Measurements from ENCODE around the gene FBXO5.
"Not testable (repeated sequence)": the region's sequence is repeated elsewhere in the genome, so short reads cannot be mapped to it uniquely, and the experiment has no call there.

DNA sequence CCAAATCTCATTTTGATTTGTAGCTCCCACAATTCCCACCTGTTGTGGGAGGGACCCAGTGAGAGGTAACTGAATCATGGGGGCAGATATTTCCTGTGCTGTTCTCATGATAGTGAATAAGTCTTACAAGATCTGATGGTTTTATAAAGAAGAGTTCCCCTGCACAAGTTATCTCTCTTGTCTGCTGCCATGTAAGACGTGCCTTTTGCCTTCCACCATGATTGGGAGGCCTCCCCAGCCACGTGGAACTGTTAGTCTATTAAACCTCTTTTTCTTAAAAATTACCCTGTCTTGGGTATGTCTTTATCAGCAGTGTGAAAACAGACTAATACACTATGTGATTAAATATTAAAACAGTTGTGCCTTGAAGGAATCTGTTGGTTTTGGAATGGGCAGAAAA is 16.7 kb upstream of the FBXO5 start:
- not testable (repeated sequence) for TF ChIP-seq CTCF, POLR2A, EP300 (IDR thresholded peaks at IDR 0.05)
